Natural killer cell (primary cell): Measurements from ENCODE around the gene SYMPK. TPM values are rescaled to one million over a fixed set of nuclear protein-coding genes. Genes with fewer than 3 reads are reported as not detected.

ENCODE experiments used
- ATAC-seq, 3 donors: fragments of 150-1000 bp in 2 of 3; fragments of 200-7000 bp in 1 of 3; cut with Tn5 transposase; 1 replicate in 1 of 3; 2 replicates in 2 of 3; pipeline ENCODE4 v1.10.0; 2021; ENCODE audit warnings: mild to moderate bottlenecking in 2 of 3, moderate library complexity in 2 of 3
- DNase-seq, 2 donors: peaks; one replicate each; pipeline versions ENCODE4 v3.0.0 to v3.0.0-alpha.2; 2013 to 2021; ENCODE audit warnings: mixed read lengths in 1 of 2
- H3K27ac ChIP-seq: one replicate; pipeline ENCODE4 v1.5.1; 2013; ENCODE audit warnings: mild to moderate bottlenecking, low read length
- H3K27me3 ChIP-seq: one replicate; pipeline ENCODE4 v1.6.1; 2013; ENCODE audit warnings: low read length; ENCODE audit not compliant: control insufficient read depth, insufficient read depth
- H3K36me3 ChIP-seq: one replicate; pipeline ENCODE4 v1.6.1; 2013; ENCODE audit warnings: low read length; ENCODE audit not compliant: control insufficient read depth, insufficient read depth
- H3K4me1 ChIP-seq: one replicate; pipeline ENCODE4 v1.6.1; 2013; ENCODE audit warnings: low read length; ENCODE audit not compliant: control insufficient read depth, insufficient read depth
- H3K4me3 ChIP-seq: one replicate; pipeline ENCODE4 v1.5.1; 2013; ENCODE audit warnings: low read length
- H3K9me3 ChIP-seq: one replicate; pipeline ENCODE4 v1.6.1; 2013; ENCODE audit warnings: low read length; ENCODE audit not compliant: control insufficient read depth, insufficient read depth
- H3K27ac Mint-ChIP-seq, 2 donors: one replicate each; pipeline ENCODE4 v1.8.0; 2022; ENCODE audit warnings: mild to moderate bottlenecking in 2 of 2, mixed read lengths in 2 of 2, moderate library complexity in 1 of 2
- H3K27me3 Mint-ChIP-seq, 2 donors: one replicate each; pipeline ENCODE4 v1.8.0; 2022; ENCODE audit warnings: low read depth in 2 of 2, mixed read lengths in 2 of 2
- H3K36me3 Mint-ChIP-seq: one replicate; pipeline ENCODE4 v1.8.0; 2022; ENCODE audit warnings: mixed read lengths
- H3K4me1 Mint-ChIP-seq, 2 donors: one replicate each; pipeline ENCODE4 v1.8.0; 2022; ENCODE audit warnings: mixed read lengths in 2 of 2
- H3K4me3 Mint-ChIP-seq: one replicate; pipeline ENCODE4 v1.8.0; 2022; ENCODE audit warnings: mild to moderate bottlenecking, moderate library complexity, mixed read lengths
- H3K9me3 Mint-ChIP-seq, 2 donors: one replicate each; pipeline ENCODE4 v1.8.0; 2022; ENCODE audit warnings: mixed read lengths in 2 of 2
- CTCF ChIP-seq: fragments of 200-600 bp; IDR thresholded peaks from one replicate; pipeline ENCODE4 v1.8.0; 2022; ENCODE audit warnings: antibody characterized with exemption
- WGBS: methylation state at CpG from one replicate; pipeline ENCODE4 v1.1.7; 2013; ENCODE audit warnings: missing lambda C conversion rate; ENCODE audit not compliant: insufficient coverage; 5-methylcytosine and 5-hydroxymethylcytosine counted together
- intact Hi-C: fragments of 100-400 bp; cut with micrococcal nuclease; formaldehyde crosslinking; loops from one replicate; pipeline ENCODE4 v1.14.2; 2022
- total RNA-seq, 4 donors: library from RNA; stranded (reverse); fragments of 120-200 nt in 1 of 4; gene quantifications; one replicate each; pipeline versions ENCODE4 v1.2.3 to v1.2.4, GENCODE V29; 2013 to 2022

Gene SYMPK
- total RNA-seq, 3 donors from 2014 or later (not counting 1 experiment from before 2014, with no cell fraction given), result 86.4 to 94.8 (median 86.7) TPM

GRCh38 chr19:45782820-45783785 lies 79.8 kb downstream of the SYMPK start:
- Mint-ChIP-seq H3K27me3 (peaks cover 9 to 12% of the 10 kb centered on the region in 2 donors), H3K4me1 (peaks cover 21 to 41% of the 10 kb centered on the region in 2 donors), H3K27ac (no peak overlapping the region), H3K9me3 (no peaks in the 10 kb centered on the region), H3K4me3 (no peak overlapping the region), H3K36me3 (peaks cover 4% of the 10 kb centered on the region)
- DNase-seq, result no peak
- no peak for ATAC-seq
- Histone ChIP-seq H3K36me3 (peaks cover 16% of the 10 kb centered on the region), H3K27ac (no peak overlapping the region), H3K4me1 (peaks cover 20% of the 10 kb centered on the region), H3K27me3 (peaks cover 18% of the 10 kb centered on the region), H3K9me3 (no peaks in the 10 kb centered on the region), H3K4me3 (no peak overlapping the region)
- WGBS, result 94% methylated on average over 23 of the region's 26 CpGs
- intact Hi-C loops, result no loop called here
- TF ChIP-seq CTCF, result no peak

- ATAC-seq (no peak), DNase-seq (no peak)
- Histone ChIP-seq H3K4me3 (no peak within 1 kb of the TSS), H3K36me3 (peaks cover 13% of the 10 kb centered on the region), H3K9me3 (no peaks in the 10 kb centered on the region), H3K4me1 (peaks cover 23% of the 10 kb centered on the region), H3K27ac (no peak within 1 kb of the TSS), H3K27me3 (peaks cover 18% of the 10 kb centered on the region)
- Mint-ChIP-seq H3K4me1 (peaks cover 21 to 34% of the 10 kb centered on the region in 2 donors), H3K36me3 (no peaks in the 10 kb centered on the region), H3K27ac (no peak within 1 kb of the TSS), H3K9me3 (no peaks in the 10 kb centered on the region), H3K27me3 (peaks cover 9 to 12% of the 10 kb centered on the region in 2 donors), H3K4me3 (no peak within 1 kb of the TSS)
- no peak for TF ChIP-seq CTCF
- 64% methylated on average over 17 of the region's 18 CpGs for WGBS
- intact Hi-C loops, result no loop called here
These were observed 80.7 kb downstream of the SYMPK start, which contains the start of gene DMPK for GRCh38 chr19:45782162-45782691. DMPK (minus strand) TSS chr19:45782490; CDS start chr19:45782352, 138 bp downstream.

- no peaks in the 10 kb centered on the region for H3K36me3 Mint-ChIP-seq
- H3K27ac ChIP-seq, result no peak overlapping the region
- H3K4me1 Mint-ChIP-seq, result peaks cover 21 to 34% of the 10 kb centered on the region in 2 donors
- TF ChIP-seq CTCF, result no peak
- H3K4me1 ChIP-seq, result peaks cover 23% of the 10 kb centered on the region
- no peaks in the 10 kb centered on the region for H3K9me3 ChIP-seq
- intact Hi-C loops, result no loop called here
- no peak overlapping the region for H3K27ac Mint-ChIP-seq
- H3K4me3 ChIP-seq, result no peak overlapping the region
- ATAC-seq, result no peak
- no peak overlapping the region for H3K4me3 Mint-ChIP-seq
- WGBS, result 83% methylated on average over 17 of the region's 17 CpGs
- peaks cover 9 to 12% of the 10 kb centered on the region in 2 donors for H3K27me3 Mint-ChIP-seq
- peaks cover 18% of the 10 kb centered on the region for H3K27me3 ChIP-seq
- no peaks in the 10 kb centered on the region for H3K9me3 Mint-ChIP-seq
- H3K36me3 ChIP-seq, result peaks cover 5% of the 10 kb centered on the region
- no peak for DNase-seq
These were observed 81.5 kb downstream of the SYMPK start for GRCh38 chr19:45781214-45782161.
